ENCODE data around the gene FYN. TPM values are rescaled to one million over a fixed set of nuclear protein-coding genes. Genes with fewer than 3 reads are reported as not detected.

Gene FYN
- total and polyA plus RNA-seq, 4 donors = 11.2 to 28.3 (median 19.7) TPM

DNA sequence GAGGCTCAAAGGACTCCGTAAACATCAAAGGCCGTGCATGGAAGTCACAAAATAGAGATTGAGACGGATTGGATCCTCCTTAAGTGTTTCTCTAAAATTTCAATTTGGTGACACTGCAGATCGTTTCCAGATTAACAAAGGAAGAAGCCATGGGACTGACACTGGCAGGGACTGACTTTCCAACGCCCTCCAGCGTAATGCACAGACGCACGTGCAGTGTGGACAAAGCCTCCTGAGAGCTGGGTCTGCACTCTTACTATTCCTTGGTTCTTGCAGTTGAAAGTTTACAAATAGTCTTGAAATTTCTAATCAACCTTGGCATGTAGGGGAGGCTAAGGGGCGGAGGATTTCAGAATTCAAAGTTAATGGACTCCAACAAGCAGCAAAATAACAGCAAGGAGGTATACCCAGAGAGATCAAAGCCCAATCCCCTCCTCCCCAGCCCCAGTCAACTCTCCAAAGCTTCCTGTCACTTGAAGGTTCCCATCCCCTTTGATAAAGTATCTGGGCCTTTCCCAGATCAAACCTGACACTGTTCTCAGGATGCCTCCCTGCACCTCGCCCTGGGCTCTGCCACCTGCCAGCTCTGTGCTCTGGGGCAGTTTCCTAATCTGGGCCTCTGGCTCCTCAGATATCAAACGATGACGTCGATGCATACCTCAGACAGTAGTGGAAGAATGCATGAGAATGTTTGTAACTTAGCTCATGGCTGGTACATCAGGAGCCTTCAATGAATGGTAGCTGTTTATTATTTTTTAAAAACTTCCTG, 161.1 kb downstream of the FYN start:
- Histone ChIP-seq H3K4me3 (ENCODE audit: low read depth in 1 of 3, low read length in 3 of 3) (no peak overlapping the region), H3K27me3 (ENCODE audit: control insufficient read depth in 4 of 4, insufficient read depth in 4 of 4, low read length in 3 of 4) (no peaks in the 10 kb centered on the region), H3K9me3 (ENCODE audit: control insufficient read depth in 4 of 4, low read length in 3 of 4) (no peaks in the 10 kb centered on the region), H3K36me3 (ENCODE audit: control insufficient read depth in 4 of 4, insufficient read depth in 3 of 4, low read depth in 1 of 4, low read length in 3 of 4) (no peaks in the 10 kb centered on the region), H3K9ac (ENCODE audit: low read depth in 1 of 2, low read length in 2 of 2) (no peak overlapping the region), H3K4me1 (ENCODE audit: control insufficient read depth in 4 of 4, insufficient read depth in 4 of 4, low read length in 3 of 4) (peaks cover 0 to 3% (median 0%) of the 10 kb centered on the region in 4 donors), H3K27ac (ENCODE audit: low read depth in 1 of 2, low read length in 2 of 2) (no peak overlapping the region)
- TF ChIP-seq SP1 (IDR thresholded peaks at IDR 0.05) (no peak), FOXA1 (IDR thresholded peaks at IDR 0.05) (no peak), EGR1 (IDR thresholded peaks at IDR 0.05; ENCODE audit: low read depth in 2 of 2) (no peak), HNF4G (IDR thresholded peaks at IDR 0.05) (no peak), GABPA (IDR thresholded peaks at IDR 0.05 in 1 of 2, conservative IDR thresholded peaks at IDR 0.05 in 1 of 2) (no peak), RAD21 (IDR thresholded peaks at IDR 0.05) (no peak), HNF4A (conservative IDR thresholded peaks at IDR 0.05) (no peak), TAF1 (conservative IDR thresholded peaks at IDR 0.05) (no peak), NR2F2 (IDR thresholded peaks at IDR 0.05) (no peak), ZBTB33 (IDR thresholded peaks at IDR 0.05) (no peak)
- DNase-seq (ENCODE audit: low spot score) = no peak
- WGBS = 84% methylated on average over 13 of the region's 13 CpGs

DNA sequence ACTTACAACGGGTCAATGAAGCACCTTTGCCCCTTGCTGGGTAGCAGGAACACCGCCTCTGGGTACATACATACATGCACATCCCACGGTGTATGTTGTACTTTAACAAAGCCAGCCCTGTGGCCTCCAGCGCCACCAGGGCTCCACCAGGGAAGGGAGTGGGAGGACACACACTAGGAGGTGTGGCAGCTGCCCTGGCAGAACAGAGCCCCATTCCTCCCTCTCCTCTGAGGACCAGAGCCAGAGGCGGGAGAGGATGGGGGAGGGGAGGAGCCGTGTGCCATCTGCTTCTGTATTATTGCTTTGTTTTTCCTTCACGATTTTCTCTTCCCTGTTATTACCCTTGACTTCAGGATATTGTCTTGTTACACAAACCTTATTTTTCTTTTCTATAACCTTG, 161.8 kb downstream of the FYN start:
- Histone ChIP-seq H3K4me1 (ENCODE audit: control insufficient read depth in 4 of 4, insufficient read depth in 4 of 4, low read length in 3 of 4) (peaks cover 0 to 3% (median 0%) of the 10 kb centered on the region in 4 donors), H3K9me3 (ENCODE audit: control insufficient read depth in 4 of 4, low read length in 3 of 4) (no peaks in the 10 kb centered on the region), H3K4me3 (ENCODE audit: low read depth in 1 of 3, low read length in 3 of 3) (no peak overlapping the region), H3K36me3 (ENCODE audit: control insufficient read depth in 4 of 4, insufficient read depth in 3 of 4, low read depth in 1 of 4, low read length in 3 of 4) (no peaks in the 10 kb centered on the region), H3K27me3 (ENCODE audit: control insufficient read depth in 4 of 4, insufficient read depth in 4 of 4, low read length in 3 of 4) (no peaks in the 10 kb centered on the region), H3K9ac (ENCODE audit: low read depth in 1 of 2, low read length in 2 of 2) (no peak overlapping the region), H3K27ac (ENCODE audit: low read depth in 1 of 2, low read length in 2 of 2) (no peak overlapping the region)
- DNase-seq (ENCODE audit: low spot score) = no peak
- 61% methylated on average over 7 of the region's 7 CpGs for WGBS
- no peak for TF ChIP-seq SP1 (IDR thresholded peaks at IDR 0.05)
- TF ChIP-seq FOXA2 (IDR thresholded peaks at IDR 0.05) = no peak
- no peak for TF ChIP-seq HNF4A (conservative IDR thresholded peaks at IDR 0.05)
- no peak for TF ChIP-seq TAF1 (conservative IDR thresholded peaks at IDR 0.05)
- TF ChIP-seq FOXA1 (IDR thresholded peaks at IDR 0.05) = no peak
- TF ChIP-seq NR2F2 (IDR thresholded peaks at IDR 0.05) = no peak
- no peak for TF ChIP-seq EGR1 (IDR thresholded peaks at IDR 0.05; ENCODE audit: low read depth in 2 of 2)

DNA sequence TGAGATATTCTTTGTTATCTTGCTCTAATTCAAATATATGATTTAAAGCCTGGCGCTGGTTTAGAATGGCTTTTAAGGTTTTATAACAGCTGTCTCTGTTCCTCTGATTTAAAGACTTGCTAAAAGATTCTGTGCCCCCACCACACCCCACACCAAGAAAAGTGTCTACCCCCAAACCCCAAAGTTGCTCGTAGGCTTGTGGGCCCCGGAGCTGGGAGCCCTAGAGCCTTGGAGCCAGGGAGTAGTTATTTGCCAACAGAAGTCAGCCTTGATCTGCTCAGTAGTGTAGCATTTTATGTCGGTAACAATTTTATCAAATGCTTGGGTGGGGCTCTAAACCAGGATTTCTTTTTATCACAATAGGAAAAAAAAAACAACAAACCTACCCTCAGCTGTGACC, 162.3 kb downstream of the FYN start:
- DNase-seq (ENCODE audit: low spot score) = no peak
- no peak overlapping the region for H3K9ac ChIP-seq (ENCODE audit: low read depth in 1 of 2, low read length in 2 of 2)
- H3K27ac ChIP-seq (ENCODE audit: low read depth in 1 of 2, low read length in 2 of 2) = no peak overlapping the region
- H3K27me3 ChIP-seq (ENCODE audit: control insufficient read depth in 4 of 4, insufficient read depth in 4 of 4, low read length in 3 of 4) = no peaks in the 10 kb centered on the region
- peaks cover 0 to 3% (median 0%) of the 10 kb centered on the region in 4 donors for H3K4me1 ChIP-seq (ENCODE audit: control insufficient read depth in 4 of 4, insufficient read depth in 4 of 4, low read length in 3 of 4)
- H3K36me3 ChIP-seq (ENCODE audit: control insufficient read depth in 4 of 4, insufficient read depth in 3 of 4, low read depth in 1 of 4, low read length in 3 of 4) = no peaks in the 10 kb centered on the region
- no peak overlapping the region for H3K4me3 ChIP-seq (ENCODE audit: low read depth in 1 of 3, low read length in 3 of 3)
- 82% methylated on average over 4 of the region's 4 CpGs for WGBS
- H3K9me3 ChIP-seq (ENCODE audit: control insufficient read depth in 4 of 4, low read length in 3 of 4) = no peaks in the 10 kb centered on the region
- no peak for TF ChIP-seq HNF4G (IDR thresholded peaks at IDR 0.05)
- no peak for TF ChIP-seq REST (IDR thresholded peaks at IDR 0.05)
- TF ChIP-seq FOXA1 (IDR thresholded peaks at IDR 0.05) = no peak
- TF ChIP-seq HNF4A (conservative IDR thresholded peaks at IDR 0.05) = no peak
- no peak for TF ChIP-seq GABPA (IDR thresholded peaks at IDR 0.05 in 1 of 2, conservative IDR thresholded peaks at IDR 0.05 in 1 of 2)
- no peak for TF ChIP-seq ZBTB33 (IDR thresholded peaks at IDR 0.05)
- TF ChIP-seq JUND (IDR thresholded peaks at IDR 0.05) = no peak
- no peak for TF ChIP-seq TAF1 (conservative IDR thresholded peaks at IDR 0.05)
- TF ChIP-seq EGR1 (IDR thresholded peaks at IDR 0.05; ENCODE audit: low read depth in 2 of 2) = no peak
- TF ChIP-seq, protein P1, sequence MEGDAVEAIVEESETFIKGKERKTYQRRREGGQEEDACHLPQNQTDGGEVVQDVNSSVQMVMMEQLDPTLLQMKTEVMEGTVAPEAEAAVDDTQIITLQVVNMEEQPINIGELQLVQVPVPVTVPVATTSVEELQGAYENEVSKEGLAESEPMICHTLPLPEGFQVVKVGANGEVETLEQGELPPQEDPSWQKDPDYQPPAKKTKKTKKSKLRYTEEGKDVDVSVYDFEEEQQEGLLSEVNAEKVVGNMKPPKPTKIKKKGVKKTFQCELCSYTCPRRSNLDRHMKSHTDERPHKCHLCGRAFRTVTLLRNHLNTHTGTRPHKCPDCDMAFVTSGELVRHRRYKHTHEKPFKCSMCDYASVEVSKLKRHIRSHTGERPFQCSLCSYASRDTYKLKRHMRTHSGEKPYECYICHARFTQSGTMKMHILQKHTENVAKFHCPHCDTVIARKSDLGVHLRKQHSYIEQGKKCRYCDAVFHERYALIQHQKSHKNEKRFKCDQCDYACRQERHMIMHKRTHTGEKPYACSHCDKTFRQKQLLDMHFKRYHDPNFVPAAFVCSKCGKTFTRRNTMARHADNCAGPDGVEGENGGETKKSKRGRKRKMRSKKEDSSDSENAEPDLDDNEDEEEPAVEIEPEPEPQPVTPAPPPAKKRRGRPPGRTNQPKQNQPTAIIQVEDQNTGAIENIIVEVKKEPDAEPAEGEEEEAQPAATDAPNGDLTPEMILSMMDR (IDR thresholded peaks at IDR 0.05; ENCODE audit: low read depth, low read length, missing input control) = no peak
- TF ChIP-seq NR2F2 (IDR thresholded peaks at IDR 0.05) = no peak
- no peak for TF ChIP-seq SP1 (IDR thresholded peaks at IDR 0.05)
- no peak for TF ChIP-seq RXRA (IDR thresholded peaks at IDR 0.05)
- TF ChIP-seq MAX (IDR thresholded peaks at IDR 0.05) = no peak
